GM15510 (cell line): ENCODE data around the gene UNC45A.

Experiments used
- POLR2A ChIP-seq: IDR thresholded peaks from 3 replicates; pipeline ENCODE4 v1.6.1; 2011; ENCODE audit warnings: borderline replicate concordance; ENCODE audit not compliant: insufficient read length; ENCODE audit errors: extremely low read depth

The UNC45A gene

DNA sequence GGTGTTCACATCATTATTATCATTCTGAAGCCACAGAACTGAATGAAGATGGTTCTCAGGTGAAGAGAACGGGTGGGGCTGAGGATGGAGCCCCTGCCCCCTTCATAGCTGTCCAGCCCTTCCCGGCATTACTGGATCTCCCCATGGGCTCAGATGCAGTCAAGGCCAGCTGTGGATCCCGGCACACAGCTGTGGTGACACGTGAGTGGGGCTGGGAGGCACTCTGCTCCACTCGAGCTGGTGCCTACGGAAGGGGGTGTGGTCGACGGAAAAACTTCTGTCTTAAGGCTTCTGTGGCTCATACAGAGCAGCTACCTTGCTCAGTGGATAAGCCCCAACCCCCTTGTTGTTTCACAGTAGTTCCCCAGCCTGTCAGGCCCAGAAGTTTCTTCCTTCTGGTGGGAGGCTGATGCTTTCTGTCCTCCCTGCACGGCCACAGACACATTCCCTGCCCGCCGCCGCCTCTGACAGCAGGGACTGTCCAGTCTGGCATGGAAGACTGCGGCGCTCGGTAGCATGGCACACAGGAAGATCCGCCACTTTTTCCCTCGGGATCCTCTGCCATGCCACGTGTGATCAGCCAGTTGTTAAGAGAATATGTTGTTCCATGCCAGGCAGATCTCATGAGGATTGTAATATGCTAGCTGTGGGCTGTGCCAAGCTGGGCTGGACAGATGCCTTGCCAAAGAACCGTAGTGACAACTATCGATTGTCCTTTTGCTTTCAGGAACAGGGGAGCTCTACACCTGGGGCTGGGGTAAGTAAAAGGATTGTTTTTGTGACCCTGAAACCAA is 25.4 kb downstream of the UNC45A start:
- TF ChIP-seq POLR2A: no peak

GRCh38 chr15:90962021-90962420 is 26.9 kb downstream of the UNC45A start:
- TF ChIP-seq POLR2A: no peak

- TF ChIP-seq POLR2A: no peak
Observed at GRCh38 chr15:90966262-90966661, 31.2 kb downstream of the UNC45A start.

GRCh38 chr15:90967206-90967605 is 32.1 kb downstream of the UNC45A start:
- no peak for TF ChIP-seq POLR2A

DNA sequence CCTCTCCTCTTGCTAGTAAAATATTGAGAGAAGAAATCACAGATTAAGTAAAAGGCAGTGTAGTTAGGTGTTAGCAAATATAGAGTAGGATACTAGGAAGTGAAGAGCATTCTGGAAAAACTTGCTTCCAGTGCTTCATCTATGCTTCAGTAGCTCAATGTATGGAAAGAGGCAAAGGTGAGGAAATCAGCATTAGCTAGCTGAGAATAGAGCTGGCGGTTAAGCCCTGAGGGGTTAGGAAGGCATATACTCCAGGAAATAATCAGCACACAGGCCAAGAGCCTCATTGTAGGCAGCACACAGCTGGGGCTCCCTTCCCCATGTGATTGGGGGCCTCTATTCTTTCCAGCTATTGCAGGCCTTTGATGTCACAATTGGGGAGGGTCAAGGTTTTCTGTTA is 33.3 kb downstream of the UNC45A start:
- TF ChIP-seq POLR2A: no peak

DNA sequence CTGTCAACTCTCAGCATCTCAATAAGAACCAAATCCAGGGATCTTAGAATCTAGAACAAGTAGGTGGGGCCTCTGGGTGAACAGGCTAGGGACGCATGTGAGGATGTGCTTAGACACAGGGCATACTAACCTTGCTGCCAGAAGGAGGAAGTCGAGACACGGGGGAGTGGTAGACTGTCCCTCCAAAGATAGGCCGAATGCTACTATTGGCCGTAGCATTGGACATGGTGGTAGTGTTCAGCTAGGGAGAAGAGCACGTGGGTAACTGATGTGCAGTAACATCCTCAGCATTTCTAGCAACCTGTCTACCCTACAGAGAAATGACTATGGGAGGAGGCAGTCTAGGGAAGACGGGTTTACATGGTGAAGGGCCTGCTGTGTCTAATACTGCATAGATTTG is 35.2 kb downstream of the UNC45A start:
- no peak for TF ChIP-seq POLR2A

DNA sequence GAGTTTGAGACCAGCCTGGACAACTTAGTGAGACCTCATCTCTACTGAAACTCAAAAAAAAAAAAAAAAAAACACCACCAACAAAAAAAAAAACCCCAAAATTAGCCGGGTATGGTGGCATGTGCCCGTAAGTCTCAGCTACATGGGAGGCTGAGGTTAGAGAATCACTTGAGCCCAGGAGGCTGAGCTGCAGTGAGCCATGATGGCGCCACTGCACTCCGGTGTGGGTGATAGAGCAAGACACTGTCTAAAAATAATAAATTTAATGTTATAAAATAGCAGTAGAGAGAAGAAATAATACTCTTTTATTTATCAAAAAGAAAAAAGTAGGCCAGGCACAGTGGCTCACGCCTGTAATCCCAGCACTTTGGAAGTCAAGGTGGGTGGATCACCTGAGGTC is 37.0 kb downstream of the UNC45A start:
- TF ChIP-seq POLR2A: no peak

DNA sequence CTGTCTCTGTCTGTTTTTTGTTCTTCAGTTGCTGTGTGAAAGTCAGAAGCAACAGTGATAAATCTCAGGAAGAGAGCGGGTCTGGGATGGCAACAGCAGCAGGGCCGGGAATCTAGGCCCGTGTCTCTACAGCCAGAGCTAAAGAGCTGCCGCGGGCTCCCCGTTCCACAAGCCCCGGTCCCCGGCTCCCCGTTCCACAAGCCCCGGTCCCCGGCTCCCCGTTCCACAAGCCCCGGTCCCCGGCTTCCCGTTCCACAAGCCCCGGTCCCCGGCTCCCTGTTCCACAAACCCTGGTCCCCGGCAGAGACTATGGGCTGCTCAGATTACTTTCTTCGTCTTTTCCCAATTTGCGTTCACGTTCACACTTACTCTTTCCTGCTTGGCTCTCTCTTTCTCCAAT is 39.1 kb downstream of the UNC45A start:
- no peak for TF ChIP-seq POLR2A

DNA sequence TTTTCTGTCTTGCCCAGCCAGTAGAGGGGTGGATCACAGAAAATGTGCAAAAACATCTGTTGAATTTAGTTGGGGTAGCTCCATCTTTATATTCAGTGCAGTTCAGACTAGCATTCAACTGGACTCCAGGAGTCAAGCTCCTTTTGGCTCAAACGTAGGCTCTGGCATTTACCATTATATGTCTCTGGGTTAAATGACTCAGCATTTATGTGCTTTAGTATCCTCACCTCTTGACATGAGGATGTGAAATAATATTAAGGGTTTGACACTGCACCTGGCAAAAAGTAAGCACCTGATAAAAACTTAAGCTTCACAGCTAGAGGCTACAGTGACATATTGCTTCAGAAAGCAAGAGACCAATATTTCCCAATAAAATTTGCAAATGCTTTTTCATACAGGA is 44.5 kb downstream of the UNC45A start:
- no peak for TF ChIP-seq POLR2A

DNA sequence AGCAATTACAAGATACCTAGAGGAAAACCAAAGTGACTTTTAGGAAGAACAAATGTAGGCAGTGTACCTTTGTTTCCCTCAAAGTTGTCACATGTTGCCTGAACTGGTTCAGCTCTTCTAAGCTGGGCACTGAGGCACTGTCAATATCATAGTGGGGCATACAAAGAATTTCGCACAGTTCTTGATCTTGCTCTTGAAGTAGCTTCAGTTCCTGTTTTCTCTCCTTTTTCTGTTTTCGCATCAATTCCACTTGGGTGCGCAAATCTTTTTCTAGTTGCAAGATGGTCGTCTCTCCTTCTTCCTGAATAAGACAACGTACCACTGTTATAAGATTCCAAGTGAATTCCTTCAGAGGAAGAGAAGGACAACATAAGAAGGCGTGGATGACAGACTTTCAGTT is 46.6 kb downstream of the UNC45A start:
- TF ChIP-seq POLR2A: no peak

- no peak for TF ChIP-seq POLR2A
Observed at GRCh38 chr15:90982135-90982534, 47.0 kb downstream of the UNC45A start.

DNA sequence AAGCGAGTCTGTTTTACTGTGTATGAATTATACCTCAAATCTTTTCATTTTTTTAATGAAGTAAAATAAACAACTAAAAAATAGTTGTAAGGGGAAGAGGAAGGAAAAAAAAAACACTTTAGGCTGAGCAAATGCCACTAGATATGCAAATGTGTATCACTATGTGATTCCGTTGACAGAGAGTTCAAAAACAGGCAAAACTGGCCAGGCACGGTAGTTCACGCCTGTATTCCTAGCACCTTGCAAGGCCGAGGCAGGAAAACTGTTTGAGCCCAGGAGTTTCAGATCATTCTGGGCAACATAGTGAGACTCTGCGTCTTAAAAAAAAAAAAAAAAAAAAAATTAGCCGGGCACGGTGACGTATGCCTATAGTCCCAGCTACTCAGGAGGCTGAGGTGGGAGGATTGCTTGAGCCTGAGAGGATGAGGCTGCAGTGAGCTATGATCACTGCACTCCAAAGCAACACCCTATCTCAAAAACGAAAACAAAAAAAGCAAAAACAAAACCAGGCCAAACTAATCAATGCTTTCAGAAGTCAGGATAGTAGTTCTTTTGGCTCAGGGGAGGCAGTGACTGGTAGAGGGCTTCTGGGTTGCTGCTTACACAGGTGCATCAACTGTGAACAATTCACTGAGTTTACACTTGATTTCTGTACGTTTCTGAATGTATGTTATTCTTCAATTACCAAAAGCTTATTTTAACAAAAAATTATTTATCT is 51.9 kb downstream of the UNC45A start:
- peak; percentile 8 for TF ChIP-seq POLR2A

DNA sequence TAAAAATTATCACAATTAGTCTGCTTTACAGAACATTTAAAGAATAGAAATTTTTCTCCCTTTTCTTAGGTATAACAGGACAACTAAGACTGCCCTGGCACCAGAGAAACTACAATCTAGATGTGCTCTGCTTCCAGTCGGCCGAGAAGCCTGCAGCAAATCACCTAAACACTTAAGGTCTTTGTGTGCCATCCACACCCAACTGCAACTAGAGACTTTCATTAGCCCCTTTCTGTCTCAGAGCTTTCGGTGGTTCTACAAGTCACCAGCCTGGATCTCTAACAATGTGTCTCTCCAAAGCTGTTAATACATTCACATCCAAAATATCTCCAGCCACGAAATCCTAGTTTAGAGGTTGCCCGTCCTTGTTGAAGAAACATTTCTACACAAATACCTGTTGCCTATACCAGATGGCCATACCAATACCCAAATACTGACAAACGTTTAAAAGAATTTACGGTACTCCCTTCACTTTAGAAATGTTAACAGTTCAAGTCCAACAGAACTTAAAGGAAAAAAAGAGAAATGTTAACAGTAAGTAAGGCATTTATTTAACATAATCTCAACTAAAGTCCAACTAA is 52.6 kb downstream of the UNC45A start:
- TF ChIP-seq POLR2A: no peak

DNA sequence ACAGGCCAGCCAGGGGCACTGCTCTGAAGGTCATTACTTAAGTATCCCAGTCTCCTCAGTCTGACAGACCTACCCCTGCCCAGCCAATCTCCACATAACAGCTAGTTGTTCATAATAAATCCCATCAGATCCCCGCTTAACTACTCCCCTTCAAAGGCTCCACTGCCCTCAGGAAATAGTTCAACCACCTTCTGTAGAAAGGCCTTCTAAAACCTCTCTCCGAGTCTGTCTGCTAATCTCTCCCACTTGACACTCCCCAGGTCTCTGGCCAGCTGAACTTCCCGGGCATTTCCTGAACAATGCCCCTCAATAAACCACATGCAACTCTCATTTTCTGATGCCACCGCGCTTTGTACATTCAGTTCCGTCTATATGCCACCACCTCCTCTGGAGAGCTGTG is 53.2 kb downstream of the UNC45A start:
- TF ChIP-seq POLR2A: no peak

GRCh38 chr15:90989040-90989768 is 54.1 kb downstream of the UNC45A start:
- no peak for TF ChIP-seq POLR2A
